ENCODE data around the gene KCND3. TPM values are rescaled to one million over a fixed set of nuclear protein-coding genes. Genes with fewer than 3 reads are reported as not detected.

Gene KCND3
- total RNA-seq, 5 donors from 2014 or later (not counting 1 experiment from before 2014, with no cell fraction given) = not detected

GRCh38 chr1:111720977-111721786 is 268.3 kb downstream of the KCND3 start:
- Histone ChIP-seq H3K36me3 (ENCODE audit: control insufficient read depth in 2 of 2, extremely low read depth in 1 of 2, insufficient read depth in 1 of 2, low read length in 1 of 2) (peaks cover 3% of the 10 kb centered on the region in 2 donors), H3K27me3 (replicated peaks in 1 of 2; ENCODE audit: control insufficient read depth in 2 of 2, extremely low read depth in 1 of 2, insufficient read depth in 2 of 2, low read length in 1 of 2) (no peaks in the 10 kb centered on the region), H3K4me3 (ENCODE audit: control insufficient read depth in 1 of 2, extremely low read depth in 1 of 2, low read length in 1 of 2) (no peak overlapping the region), H3K4me1 (ENCODE audit: control insufficient read depth in 1 of 2, extremely low read depth in 1 of 2, insufficient read depth in 2 of 2, low read length in 2 of 2) (peaks cover 0 to 11% of the 10 kb centered on the region in 2 experiments), H3K27ac (ENCODE audit: low read length) (no peak overlapping the region), H3K9me3 (no peaks in the 10 kb centered on the region)
- DNase-seq = no peak
- Mint-ChIP-seq H3K9me3 (no peaks in the 10 kb centered on the region), H3K4me1 (peaks cover 16 to 41% (median 22%) of the 10 kb centered on the region in 3 donors), H3K27ac (peak overlapping the region in 1 of 2 donors; percentile 20), H3K27me3 (no peaks in the 10 kb centered on the region), H3K36me3 (peaks cover 5% of the 10 kb centered on the region), H3K4me3 (no peak overlapping the region)
- POLR2A ChIA-PET = no interaction called here
- no peak for ATAC-seq (replicated peaks in 1 of 4)
- CTCF ChIA-PET = interaction anchor here in 1 of 2 donors (0.6 kb wide), 1 partner anchor 127 kb away, joined by 4 read pairs; no protein-coding TSS in a partner anchor
- WGBS (ENCODE audit: insufficient coverage) = 80% methylated on average over 2 of the region's 10 CpGs

Other genes starting within 250 kb of the KCND3 start
- gene DDX20, start 233.8 kb downstream of the KCND3 start, total RNA-seq = 10 to 100 TPM; 16.7 to 19.8 (median 17.5) TPM

All from T-cell (primary cell).